ENCODE results near the gene FAM120AOS.

Gene FAM120AOS

DNA sequence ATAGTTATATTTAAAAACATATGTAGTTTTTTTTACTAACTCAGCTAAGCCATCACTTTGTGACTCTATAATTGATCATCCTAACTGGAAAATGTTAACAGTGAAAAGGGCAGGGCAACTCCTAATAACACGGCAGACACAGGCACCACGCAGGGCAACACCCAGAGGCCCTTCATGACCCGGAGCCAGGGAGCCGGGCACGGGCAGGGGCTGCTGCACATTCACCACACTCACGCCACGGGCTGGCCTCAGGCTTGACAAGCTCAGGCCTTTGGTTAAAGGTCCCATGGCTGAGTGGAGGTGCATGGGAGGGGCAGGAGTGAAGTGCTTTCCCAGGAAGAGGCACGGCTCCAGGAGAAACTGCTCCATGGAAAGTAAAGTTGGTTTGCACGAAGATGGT, 54.9 kb downstream of the FAM120AOS start:
- no peak overlapping the region for H3K27ac ChIP-seq
- TF ChIP-seq, protein P1, sequence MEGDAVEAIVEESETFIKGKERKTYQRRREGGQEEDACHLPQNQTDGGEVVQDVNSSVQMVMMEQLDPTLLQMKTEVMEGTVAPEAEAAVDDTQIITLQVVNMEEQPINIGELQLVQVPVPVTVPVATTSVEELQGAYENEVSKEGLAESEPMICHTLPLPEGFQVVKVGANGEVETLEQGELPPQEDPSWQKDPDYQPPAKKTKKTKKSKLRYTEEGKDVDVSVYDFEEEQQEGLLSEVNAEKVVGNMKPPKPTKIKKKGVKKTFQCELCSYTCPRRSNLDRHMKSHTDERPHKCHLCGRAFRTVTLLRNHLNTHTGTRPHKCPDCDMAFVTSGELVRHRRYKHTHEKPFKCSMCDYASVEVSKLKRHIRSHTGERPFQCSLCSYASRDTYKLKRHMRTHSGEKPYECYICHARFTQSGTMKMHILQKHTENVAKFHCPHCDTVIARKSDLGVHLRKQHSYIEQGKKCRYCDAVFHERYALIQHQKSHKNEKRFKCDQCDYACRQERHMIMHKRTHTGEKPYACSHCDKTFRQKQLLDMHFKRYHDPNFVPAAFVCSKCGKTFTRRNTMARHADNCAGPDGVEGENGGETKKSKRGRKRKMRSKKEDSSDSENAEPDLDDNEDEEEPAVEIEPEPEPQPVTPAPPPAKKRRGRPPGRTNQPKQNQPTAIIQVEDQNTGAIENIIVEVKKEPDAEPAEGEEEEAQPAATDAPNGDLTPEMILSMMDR (conservative IDR thresholded peaks at IDR 0.05), result no peak
- no peak for TF ChIP-seq ZFX (IDR thresholded peaks at IDR 0.05)

DNA sequence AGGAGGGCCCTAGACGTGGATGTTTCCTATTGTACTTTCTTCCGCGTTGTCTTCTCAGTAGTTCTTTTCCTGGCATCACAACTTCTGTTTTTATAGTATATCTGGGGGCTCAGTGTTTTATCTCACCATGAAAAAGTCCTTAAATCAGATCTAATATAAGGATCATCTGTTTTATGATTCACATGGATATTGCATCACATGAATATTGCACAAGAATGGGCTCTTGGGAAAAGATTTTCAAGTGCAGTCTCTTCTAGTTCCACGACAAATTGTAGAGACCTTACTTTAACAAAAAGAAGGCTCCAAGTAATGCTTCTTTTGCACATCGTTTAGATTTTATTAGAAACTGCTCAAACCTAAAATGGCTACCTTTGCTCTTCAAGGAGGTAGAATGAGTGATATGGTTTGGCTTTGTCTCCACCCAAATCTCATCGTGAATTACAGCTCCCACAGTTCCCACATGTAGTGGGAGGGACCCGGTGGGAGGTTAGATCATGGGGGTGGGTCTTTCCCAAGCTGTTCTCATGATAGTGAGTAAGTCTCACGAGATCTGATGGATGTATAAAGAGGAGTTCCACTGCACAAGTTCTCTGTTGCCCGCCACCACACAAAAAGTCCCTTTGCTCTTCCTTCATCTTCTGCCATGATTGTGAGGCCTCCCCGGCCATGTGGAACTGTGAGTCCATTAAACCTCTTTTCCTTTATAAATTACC, 55.6 kb downstream of the FAM120AOS start:
- no peak for TF ChIP-seq ZFX (IDR thresholded peaks at IDR 0.05)
- TF ChIP-seq, protein P1 (conservative IDR thresholded peaks at IDR 0.05), result no peak
- H3K27ac ChIP-seq, result no peak overlapping the region

Data from C4-2B (cell line).